H1 (cell line): Measurements from ENCODE around the gene PIEZO1. TPM values are rescaled to one million over a fixed set of nuclear protein-coding genes. Genes with fewer than 3 reads are reported as not detected.

Experiments used
- CTCF ChIA-PET: fragments of 300-600 bp; sonication (Branson Sonifier 250); formaldehyde crosslinking; loops from one replicate; lab custom pipeline; 2021; ENCODE audit not compliant: partially characterized antibody; lab: Charles Lee
- POLR2A ChIA-PET: fragments of 300-600 bp; sonication (Branson Sonifier 250); formaldehyde crosslinking; loops from one replicate; lab custom pipeline; 2021; ENCODE audit warnings: inconsistent platforms; ENCODE audit not compliant: partially characterized antibody; lab: Charles Lee
- DNase-seq, 2 experiments: peaks; one replicate each; pipeline versions ENCODE4 v3.0.0 to v3.0.0-alpha.2; 2010 to 2022; ENCODE audit warnings: low spot score in 2 of 2, low read depth in 1 of 2, mixed read lengths in 1 of 2
- FAIRE-seq: peaks from 2 replicates; lab custom pipeline; 2011; peaks lifted over from hg19 to GRCh38; lab: Jason Lieb, UNC
- H2AFZ ChIP-seq: 2 replicates; pipeline ENCODE4 v1.8.1; 2012; ENCODE audit warnings: low read length, inconsistent platforms
- H2AK5ac ChIP-seq: 2 replicates; pipeline ENCODE4 v1.6.1; 2013; ENCODE audit warnings: low read depth, low read length
- H2BK120ac ChIP-seq: replicated peaks from 2 replicates; pipeline ENCODE3; 2013; ENCODE audit warnings: low read depth, low read length, inconsistent platforms
- H2BK12ac ChIP-seq: 2 replicates; pipeline ENCODE4 v1.6.1; 2013; ENCODE audit warnings: low read depth, low read length
- H2BK15ac ChIP-seq: 2 replicates; pipeline ENCODE4 v1.6.1; 2013; ENCODE audit warnings: low read length
- H2BK20ac ChIP-seq: 2 replicates; pipeline ENCODE4 v1.6.1; 2013; ENCODE audit warnings: low read length
- H2BK5ac ChIP-seq: 2 replicates; pipeline ENCODE4 v1.6.1; 2013; ENCODE audit warnings: low read depth, low read length
- H3K14ac ChIP-seq: 2 replicates; pipeline ENCODE4 v1.6.1; 2013; ENCODE audit warnings: inconsistent platforms; ENCODE audit not compliant: insufficient read length
- H3K18ac ChIP-seq: 2 replicates; pipeline ENCODE4 v1.6.1; 2013; ENCODE audit warnings: low read length; ENCODE audit errors: extremely low read depth
- H3K23ac ChIP-seq: 2 replicates; pipeline ENCODE4 v1.6.1; 2013; ENCODE audit warnings: inconsistent platforms; ENCODE audit not compliant: insufficient read length
- H3K23me2 ChIP-seq: 2 replicates; pipeline ENCODE4 v1.6.1; 2013; ENCODE audit warnings: low read depth, low read length
- H3K27ac ChIP-seq: 2 replicates; pipeline ENCODE4 v1.6.1; 2011; ENCODE audit warnings: low read depth, low read length, inconsistent platforms
- H3K27me3 ChIP-seq, 4 experiments: replicated peaks in 1 of 4; 1 replicate in 1 of 4; 2 replicates in 3 of 4; pipeline versions ENCODE4 v1.6.1 to v1.8.1; 2011 to 2013; ENCODE audit warnings: low read length in 3 of 4, mild to moderate bottlenecking in 3 of 4, inconsistent platforms in 2 of 4, mixed read lengths in 2 of 4, moderate library complexity in 1 of 4; ENCODE audit not compliant: control insufficient read depth in 3 of 4, insufficient read depth in 3 of 4; ENCODE audit errors: extremely low read depth in 1 of 4
- H3K36me3 ChIP-seq, 4 experiments: 2 replicates each; pipeline versions ENCODE4 v1.6.1 to v1.8.1; 2011 to 2013; ENCODE audit warnings: mild to moderate bottlenecking in 4 of 4, low read length in 3 of 4, moderate library complexity in 2 of 4, control low read depth in 1 of 4, inconsistent platforms in 1 of 4; ENCODE audit not compliant: insufficient read depth in 4 of 4, control insufficient read depth in 2 of 4
- H3K4ac ChIP-seq: replicated peaks from 2 replicates; pipeline ENCODE3; 2013; ENCODE audit warnings: low read length, low read depth, mixed read lengths, inconsistent platforms; ENCODE audit not compliant: insufficient read length
- H3K4me1 ChIP-seq, 4 experiments: replicated peaks in 1 of 4; 1 replicate in 1 of 4; 2 replicates in 3 of 4; pipeline versions ENCODE4 v1.6.1 to v1.8.1; 2011 to 2013; ENCODE audit warnings: low read length in 3 of 4, inconsistent platforms in 2 of 4, mixed read lengths in 1 of 4; ENCODE audit not compliant: insufficient read depth in 4 of 4, control insufficient read depth in 3 of 4
- H3K4me2 ChIP-seq, 2 experiments: 2 replicates each; pipeline versions ENCODE4 v1.6.1 to v1.8.1; 2011 to 2013; ENCODE audit warnings: low read depth in 2 of 2, low read length in 2 of 2, control low read depth in 1 of 2, inconsistent platforms in 1 of 2, mild to moderate bottlenecking in 1 of 2; ENCODE audit not compliant: insufficient read depth in 1 of 2
- H3K4me3 ChIP-seq, 4 experiments: fragments of 200-600, 300-600 bp in 1 of 4; sonication (generic), shearing (Covaris generic), sonication (Bioruptor Twin) in 1 of 4; 2 replicates each; pipeline versions ENCODE4 v1.5.1 to v1.8.1; 2011 to 2016; ENCODE audit warnings: low read length in 4 of 4, low read depth in 3 of 4, control low read depth in 2 of 4, inconsistent platforms in 2 of 4, mild to moderate bottlenecking in 2 of 4, mixed read lengths in 1 of 4, moderate library complexity in 1 of 4; ENCODE audit not compliant: insufficient read depth in 2 of 4; ENCODE audit errors: extremely low read depth in 1 of 4
- H3K56ac ChIP-seq: replicated peaks from 2 replicates; pipeline ENCODE3; 2013; ENCODE audit warnings: low read depth, mild to moderate bottlenecking, mixed read lengths, low read length, inconsistent platforms; ENCODE audit not compliant: insufficient read length
- H3K79me1 ChIP-seq: 2 replicates; pipeline ENCODE4 v1.6.1; 2013; ENCODE audit warnings: low read depth, low read length, control low read depth
- H3K79me2 ChIP-seq, 2 experiments: 2 replicates each; pipeline versions ENCODE4 v1.6.1 to v1.8.1; 2012 to 2013; ENCODE audit warnings: low read length in 2 of 2, mild to moderate bottlenecking in 2 of 2, inconsistent platforms in 1 of 2; ENCODE audit not compliant: insufficient read depth in 2 of 2, control insufficient read depth in 1 of 2
- H3K9ac ChIP-seq, 4 experiments: replicated peaks in 1 of 4; 1 replicate in 1 of 4; 2 replicates in 3 of 4; pipeline versions ENCODE4 v1.6.1 to v1.8.1; 2011 to 2013; ENCODE audit warnings: low read depth in 3 of 4, low read length in 3 of 4, control low read depth in 2 of 4, mild to moderate bottlenecking in 2 of 4, moderate library complexity in 2 of 4, inconsistent platforms in 1 of 4; ENCODE audit errors: extremely low read depth in 1 of 4
- H3K9me3 ChIP-seq, 2 experiments: 2 replicates each; pipeline versions ENCODE4 v1.6.1 to v1.8.1; 2012 to 2013; ENCODE audit warnings: mild to moderate bottlenecking in 2 of 2, moderate library complexity in 2 of 2, control low read depth in 1 of 2, inconsistent platforms in 1 of 2, low read depth in 1 of 2, low read length in 1 of 2, mixed read lengths in 1 of 2; ENCODE audit not compliant: insufficient read depth in 2 of 2
- H4K20me1 ChIP-seq, 2 experiments: replicated peaks in 1 of 2; 2 replicates each; pipeline versions ENCODE3 to v1.8.1; 2011 to 2013; ENCODE audit warnings: inconsistent platforms in 2 of 2, low read length in 2 of 2, mild to moderate bottlenecking in 1 of 2; ENCODE audit not compliant: insufficient read depth in 2 of 2, control insufficient read depth in 1 of 2
- H4K5ac ChIP-seq: 2 replicates; pipeline ENCODE4 v1.6.1; 2013; ENCODE audit warnings: low read length, low read depth, mixed read lengths, inconsistent platforms; ENCODE audit not compliant: insufficient read length
- H4K8ac ChIP-seq: 2 replicates; pipeline ENCODE4 v1.8.0; 2013; ENCODE audit warnings: mild to moderate bottlenecking, moderate library complexity, low read length, inconsistent platforms; ENCODE audit not compliant: insufficient read depth; ENCODE audit errors: extremely low read depth
- H4K91ac ChIP-seq: replicated peaks from 2 replicates; pipeline ENCODE3; 2013; ENCODE audit warnings: low read length, mixed read lengths, inconsistent platforms; ENCODE audit not compliant: insufficient read length
- BACH1 ChIP-seq: IDR thresholded peaks from 2 replicates; pipeline ENCODE4 v1.6.1; 2012; ENCODE audit warnings: low read length, improper control_type of control experiment
- CBX5 ChIP-seq: fragments of 300-800, 300-1000 bp; sonication (generic); IDR thresholded peaks from 2 replicates; pipeline ENCODE4 v1.7.1; 2016; ENCODE audit warnings: antibody characterized with exemption, low read length, low read depth
- CBX8 ChIP-seq: fragments of 300-800, 300-1000 bp; sonication (generic); IDR thresholded peaks from 2 replicates; pipeline ENCODE4 v1.7.1; 2016; ENCODE audit warnings: low read depth, low read length, borderline replicate concordance
- CHD1 ChIP-seq: IDR thresholded peaks from 2 replicates; pipeline ENCODE4 v1.6.1; 2012; ENCODE audit warnings: low read depth, low read length, improper control_type of control experiment
- CTBP2 ChIP-seq: IDR thresholded peaks from 2 replicates; pipeline ENCODE4 v1.7.0; 2011; ENCODE audit warnings: borderline replicate concordance, mild to moderate bottlenecking, moderate library complexity, mixed read lengths, low read length; ENCODE audit not compliant: insufficient read depth, insufficient read length
- EP300 ChIP-seq, 2 experiments: IDR thresholded peaks; 1 replicate in 1 of 2; 2 replicates in 1 of 2; pipeline ENCODE4 v1.6.1; 2011 to 2012; ENCODE audit warnings: low read depth in 2 of 2, low read length in 2 of 2, mild to moderate bottlenecking in 2 of 2, borderline replicate concordance in 1 of 2, inconsistent platforms in 1 of 2, moderate library complexity in 1 of 2
- GABPA ChIP-seq: IDR thresholded peaks from 2 replicates; pipeline ENCODE4 v1.6.1; 2011; ENCODE audit warnings: mild to moderate bottlenecking, low read length, moderate library complexity, borderline replicate concordance; ENCODE audit not compliant: insufficient read depth
- GTF2F1 ChIP-seq: IDR thresholded peaks from 2 replicates; pipeline ENCODE4 v1.6.1; 2012; ENCODE audit warnings: low read depth, low read length, improper control_type of control experiment, borderline replicate concordance
- POLR2A ChIP-seq, 2 experiments: IDR thresholded peaks; 1 replicate in 1 of 2; 2 replicates in 1 of 2; pipeline ENCODE4 v1.6.1; 2011; ENCODE audit warnings: low read depth in 2 of 2, low read length in 2 of 2, mild to moderate bottlenecking in 2 of 2; ENCODE audit errors: control extremely low read depth in 1 of 2
- RXRA ChIP-seq: IDR thresholded peaks from 2 replicates; pipeline ENCODE4 v1.6.1; 2011; ENCODE audit warnings: low read depth, mild to moderate bottlenecking, low read length, moderate library complexity; ENCODE audit not compliant: insufficient read depth
- SIX5 ChIP-seq: IDR thresholded peaks from 2 replicates; pipeline ENCODE4 v1.6.1; 2011; ENCODE audit warnings: mild to moderate bottlenecking, low read depth, low read length
- TCF12 ChIP-seq: IDR thresholded peaks from 2 replicates; pipeline ENCODE4 v1.6.1; 2011; ENCODE audit warnings: low read depth, mild to moderate bottlenecking, low read length
- YY1 ChIP-seq: IDR thresholded peaks from 2 replicates; pipeline ENCODE4 v1.6.1; 2011; ENCODE audit warnings: low read depth, mild to moderate bottlenecking, low read length
- WGBS, 2 experiments: shearing (Covaris generic) in 1 of 2; methylation state at CpG; one replicate each; pipeline versions ENCODE4 v1.1.6 to v1.1.7; 2013 to 2015; ENCODE audit warnings: low lambda C conversion rate in 2 of 2, mixed read lengths in 2 of 2, inconsistent platforms in 1 of 2, low coverage in 1 of 2, missing lambda C conversion rate in 1 of 2; ENCODE audit not compliant: insufficient replicate concordance in 2 of 2, insufficient coverage in 1 of 2, insufficient read length in 1 of 2; ENCODE audit errors: extremely low coverage in 1 of 2, missing lambda C conversion rate in 1 of 2; 5-methylcytosine and 5-hydroxymethylcytosine counted together
- polyA plus RNA-seq, 7 experiments: library from polyadenylated mRNA; depleted of rRNA in 3 of 7; stranded (reverse) in 5 of 7; unstranded in 2 of 7; fragments of >200 nt in 5 of 7; fragments of 200-250 nt in 2 of 7; gene quantifications; 1 replicate in 5 of 7; 2 replicates in 1 of 7; 4 replicates in 1 of 7; pipeline versions ENCODE4 v1.2.1 to v1.2.3, GENCODE V29; 2011 to 2013; ENCODE audit warnings: missing spikeins in 2 of 7, mixed read lengths in 2 of 7
- total RNA-seq: library from RNA; stranded (reverse); fragmentation: NEBNext Ultra II Directional; extraction: Animal tissue kit (Norgen Biotek cat#: 25700); gene quantifications from 2 replicates; pipeline ENCODE4 v1.2.1, GENCODE V29; 2021
- TF ChIP-seq, protein P1 (sequence below): IDR thresholded peaks from 2 replicates; pipeline ENCODE4 v1.6.1; 2012; ENCODE audit warnings: inconsistent platforms

Gene PIEZO1
- total and polyA plus RNA-seq, 2 of the 8 experiments (the other 6 are each of a cell fraction or from before 2014, with no cell fraction given), result 42.3 to 67.5 TPM

DNA sequence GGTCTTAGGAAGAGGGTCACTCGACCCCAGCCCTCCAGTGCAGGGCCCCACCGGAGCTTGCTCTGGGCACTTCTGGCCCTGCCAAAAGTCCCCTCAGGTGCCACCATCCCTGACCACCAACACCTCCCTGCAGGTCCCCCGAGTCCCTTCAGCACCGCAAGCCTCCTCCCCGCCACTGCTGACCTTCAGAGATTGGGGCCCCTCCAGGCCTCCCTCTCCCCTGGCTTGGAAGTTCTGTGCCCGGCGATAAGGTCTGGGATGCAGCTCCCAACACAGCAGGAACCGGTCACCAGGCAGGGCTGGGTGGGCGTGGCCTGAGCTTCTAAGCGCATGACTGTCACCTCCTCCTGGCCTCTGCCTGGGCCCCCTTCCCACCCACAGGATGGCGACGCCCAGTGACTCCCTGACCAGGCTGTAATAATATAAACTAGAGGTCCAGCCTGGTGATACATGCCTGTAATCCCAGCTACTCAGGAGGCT lies 11.2 kb downstream of the PIEZO1 start:
- no peak for TF ChIP-seq CBX5
- TF ChIP-seq CTBP2, result no peak
- TF ChIP-seq POLR2A (IDR thresholded peaks at IDR 0.05; ENCODE audit: control extremely low read depth in 1 of 2, low read depth in 2 of 2, low read length in 2 of 2), result no peak
- TF ChIP-seq BACH1, result no peak
- TF ChIP-seq, protein P1, sequence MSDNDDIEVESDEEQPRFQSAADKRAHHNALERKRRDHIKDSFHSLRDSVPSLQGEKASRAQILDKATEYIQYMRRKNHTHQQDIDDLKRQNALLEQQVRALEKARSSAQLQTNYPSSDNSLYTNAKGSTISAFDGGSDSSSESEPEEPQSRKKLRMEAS, result no peak
- TF ChIP-seq TCF12, result no peak
- no peak for TF ChIP-seq GABPA
- TF ChIP-seq GTF2F1, result no peak
- no peak for TF ChIP-seq CBX8
- no peak for TF ChIP-seq YY1
- no peak for TF ChIP-seq CHD1
- TF ChIP-seq EP300 (IDR thresholded peaks at IDR 0.05; ENCODE audit: borderline replicate concordance in 1 of 2, low read depth in 2 of 2, low read length in 2 of 2), result no peak
- TF ChIP-seq RXRA, result no peak
- no peak for TF ChIP-seq SIX5
- H3K9ac ChIP-seq, result no peak overlapping the region
- no peak overlapping the region for H3K4me3 ChIP-seq
- no peaks in the 10 kb centered on the region; the same call in 1 of the 2 replicates for H3K23me2 ChIP-seq
- no peak overlapping the region for H3K18ac ChIP-seq
- no peaks in the 10 kb centered on the region for H3K27me3 ChIP-seq
- H3K9me3 ChIP-seq, result no peaks in the 10 kb centered on the region
- H2BK20ac ChIP-seq, result no peak overlapping the region
- no peak overlapping the region for H2BK15ac ChIP-seq
- no peak overlapping the region for H4K8ac ChIP-seq
- 74% methylated on average over 12 of the region's 12 CpGs; no CpG with 5 or more reads in 1 of the 2 experiments for WGBS, 2 experiments
- H4K5ac ChIP-seq, result no peak overlapping the region
- FAIRE-seq, result no peak
- no peak overlapping the region for H4K91ac ChIP-seq
- peaks cover 2% of the 10 kb centered on the region; the same call in 1 of the 2 replicates for H3K79me1 ChIP-seq
- H3K23ac ChIP-seq, result no peak overlapping the region
- CTCF ChIA-PET, result interaction anchor here (0.9 to 2.7 kb wide), 9 partner anchors 10 to 520 kb away, joined by 3 to 16 read pairs (median 8); no protein-coding TSS in a partner anchor
- H2AK5ac ChIP-seq, result no peak overlapping the region
- no peak overlapping the region for H3K27ac ChIP-seq
- DNase-seq, result no peak
- H4K20me1 ChIP-seq, result peaks cover 3% of the 10 kb centered on the region in 2 experiments
- H3K36me3 ChIP-seq, result no peaks in the 10 kb centered on the region
- H2BK5ac ChIP-seq, result no peak overlapping the region
- no peak overlapping the region for H3K4me2 ChIP-seq
- H3K14ac ChIP-seq, result no peak overlapping the region
- H2BK120ac ChIP-seq, result no peak overlapping the region
- H2AFZ ChIP-seq, result no peak overlapping the region
- POLR2A ChIA-PET, result interaction anchor here (0.8 to 5.3 kb wide), 8 partner anchors 9 to 39 kb away, joined by 3 to 22 read pairs (median 4); no protein-coding TSS in a partner anchor
- H3K4me1 ChIP-seq, result peaks cover 9 to 46% (median 28%) of the 10 kb centered on the region in 4 experiments
- peaks cover 0 to 8% of the 10 kb centered on the region in 2 experiments; a peak in 1 of 4 replicates for H3K79me2 ChIP-seq
- H3K4ac ChIP-seq, result no peak overlapping the region
- H2BK12ac ChIP-seq, result no peak overlapping the region
- H3K56ac ChIP-seq, result no peak overlapping the region
